ENCODE results near the gene PTPRA. TPM values are rescaled to one million over a fixed set of nuclear protein-coding genes. Genes with fewer than 3 reads are reported as not detected.

The PTPRA gene
- total RNA-seq, 1 experiment from 2014 or later = 45.2 TPM

DNA sequence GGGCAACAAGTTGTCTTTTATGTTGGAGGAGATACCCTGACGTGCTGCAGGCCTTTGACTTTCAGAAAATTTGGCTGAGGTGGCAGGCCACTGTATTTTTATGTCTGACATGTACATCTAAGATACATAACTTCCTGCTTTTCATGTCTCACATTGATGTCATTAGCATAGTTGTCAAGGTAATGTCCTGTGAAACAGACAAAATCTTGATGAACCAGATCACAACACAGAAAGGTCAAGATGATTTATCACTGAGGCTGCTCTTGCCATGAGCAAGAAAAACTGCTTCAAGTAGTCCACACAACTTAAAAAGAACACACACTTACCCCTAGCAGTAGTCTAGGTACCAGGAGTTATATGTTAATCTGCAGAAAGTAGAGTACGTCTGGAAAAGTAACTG lies 120.0 kb downstream of the PTPRA start:
- H3K4me3 Mint-ChIP-seq = no peak overlapping the region
- TF ChIP-seq, protein P1, sequence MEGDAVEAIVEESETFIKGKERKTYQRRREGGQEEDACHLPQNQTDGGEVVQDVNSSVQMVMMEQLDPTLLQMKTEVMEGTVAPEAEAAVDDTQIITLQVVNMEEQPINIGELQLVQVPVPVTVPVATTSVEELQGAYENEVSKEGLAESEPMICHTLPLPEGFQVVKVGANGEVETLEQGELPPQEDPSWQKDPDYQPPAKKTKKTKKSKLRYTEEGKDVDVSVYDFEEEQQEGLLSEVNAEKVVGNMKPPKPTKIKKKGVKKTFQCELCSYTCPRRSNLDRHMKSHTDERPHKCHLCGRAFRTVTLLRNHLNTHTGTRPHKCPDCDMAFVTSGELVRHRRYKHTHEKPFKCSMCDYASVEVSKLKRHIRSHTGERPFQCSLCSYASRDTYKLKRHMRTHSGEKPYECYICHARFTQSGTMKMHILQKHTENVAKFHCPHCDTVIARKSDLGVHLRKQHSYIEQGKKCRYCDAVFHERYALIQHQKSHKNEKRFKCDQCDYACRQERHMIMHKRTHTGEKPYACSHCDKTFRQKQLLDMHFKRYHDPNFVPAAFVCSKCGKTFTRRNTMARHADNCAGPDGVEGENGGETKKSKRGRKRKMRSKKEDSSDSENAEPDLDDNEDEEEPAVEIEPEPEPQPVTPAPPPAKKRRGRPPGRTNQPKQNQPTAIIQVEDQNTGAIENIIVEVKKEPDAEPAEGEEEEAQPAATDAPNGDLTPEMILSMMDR (conservative IDR thresholded peaks at IDR 0.05) = no peak
- Histone ChIP-seq H2BK15ac (ENCODE audit: low read depth, low read length) (no peak overlapping the region), H3K79me1 (ENCODE audit: insufficient read depth, low read depth, low read length, poor library complexity, severe bottlenecking) (no peaks in the 10 kb centered on the region), H3K27ac (ENCODE audit: insufficient read length, low read depth, low read length) (no peak overlapping the region), H2BK120ac (ENCODE audit: low read depth, low read length, poor library complexity, severe bottlenecking) (no peak overlapping the region), H4K20me1 (ENCODE audit: control insufficient read depth, insufficient read depth, insufficient read length) (no peaks in the 10 kb centered on the region), H4K5ac (ENCODE audit: insufficient read length, low read depth, low read length) (no peak overlapping the region), H3K9ac (ENCODE audit: extremely low read depth, insufficient read length, low read length) (no peak overlapping the region), H3K23me2 (ENCODE audit: insufficient read length, low read depth, low read length, poor library complexity, severe bottlenecking) (no peaks in the 10 kb centered on the region), H2BK5ac (ENCODE audit: insufficient read length, low read length) (no peak overlapping the region), H3K79me2 (ENCODE audit: insufficient read depth, low read length) (no peaks in the 10 kb centered on the region), H2AFZ (ENCODE audit: low read length) (no peak overlapping the region), H2AK5ac (ENCODE audit: insufficient read length, low read length) (no peak overlapping the region), H3K14ac (ENCODE audit: insufficient read depth, low read length) (no peak overlapping the region), H4K91ac (ENCODE audit: insufficient read length, low read depth, low read length) (no peak overlapping the region), H3K4ac (ENCODE audit: low read depth, low read length) (no peak overlapping the region), H3K4me2 (ENCODE audit: insufficient read depth, insufficient read length, low read length) (no peak overlapping the region), H3K23ac (ENCODE audit: insufficient read length, low read depth, low read length) (no peak overlapping the region), H3K9me3 (ENCODE audit: control insufficient read depth, low read depth, low read length) (no peaks in the 10 kb centered on the region), H2BK12ac (ENCODE audit: insufficient read length, low read depth, low read length) (no peak overlapping the region), H3K18ac (ENCODE audit: insufficient read length, low read depth, low read length) (no peak overlapping the region), H4K8ac (replicated peaks; ENCODE audit: insufficient read length, low read depth, low read length) (no peak overlapping the region), H3K4me1 (ENCODE audit: insufficient read depth, low read length) (no peaks in the 10 kb centered on the region), H3K56ac (ENCODE audit: insufficient read length, low read depth, low read length) (no peak overlapping the region), H2BK20ac (ENCODE audit: low read depth, low read length, poor library complexity, severe bottlenecking) (no peak overlapping the region), H3T11ph (ENCODE audit: low read length) (no peak overlapping the region), H3K27me3 (ENCODE audit: insufficient read depth, low read length) (no peaks in the 10 kb centered on the region)
- H3K27me3 Mint-ChIP-seq (ENCODE audit: low read depth) = no peaks in the 10 kb centered on the region
- no peaks in the 10 kb centered on the region for H3K4me1 Mint-ChIP-seq
- H3K9me3 Mint-ChIP-seq = no peaks in the 10 kb centered on the region
- peaks cover 12 to 58% (median 32%) of the 10 kb centered on the region in 3 experiments; a peak in 6 of 7 replicates for H3K36me3 Mint-ChIP-seq (ENCODE audit: insufficient read depth in 1 of 3, low read depth in 3 of 3)
- WGBS (ENCODE audit: extremely low coverage, insufficient read length, low lambda C conversion rate) = no CpG with 5 or more reads among the region's 2 CpGs
- no peak for DNase-seq
- no peak overlapping the region for H3K27ac Mint-ChIP-seq
